SW480 (cell line): Measurements from ENCODE around the gene ERCC6L2.

ENCODE experiments used
- DNase-seq: peaks from one replicate; pipeline ENCODE4 v3.0.0-alpha.2; 2016; ENCODE audit warnings: low spot score

ERCC6L2 gene, protein sequence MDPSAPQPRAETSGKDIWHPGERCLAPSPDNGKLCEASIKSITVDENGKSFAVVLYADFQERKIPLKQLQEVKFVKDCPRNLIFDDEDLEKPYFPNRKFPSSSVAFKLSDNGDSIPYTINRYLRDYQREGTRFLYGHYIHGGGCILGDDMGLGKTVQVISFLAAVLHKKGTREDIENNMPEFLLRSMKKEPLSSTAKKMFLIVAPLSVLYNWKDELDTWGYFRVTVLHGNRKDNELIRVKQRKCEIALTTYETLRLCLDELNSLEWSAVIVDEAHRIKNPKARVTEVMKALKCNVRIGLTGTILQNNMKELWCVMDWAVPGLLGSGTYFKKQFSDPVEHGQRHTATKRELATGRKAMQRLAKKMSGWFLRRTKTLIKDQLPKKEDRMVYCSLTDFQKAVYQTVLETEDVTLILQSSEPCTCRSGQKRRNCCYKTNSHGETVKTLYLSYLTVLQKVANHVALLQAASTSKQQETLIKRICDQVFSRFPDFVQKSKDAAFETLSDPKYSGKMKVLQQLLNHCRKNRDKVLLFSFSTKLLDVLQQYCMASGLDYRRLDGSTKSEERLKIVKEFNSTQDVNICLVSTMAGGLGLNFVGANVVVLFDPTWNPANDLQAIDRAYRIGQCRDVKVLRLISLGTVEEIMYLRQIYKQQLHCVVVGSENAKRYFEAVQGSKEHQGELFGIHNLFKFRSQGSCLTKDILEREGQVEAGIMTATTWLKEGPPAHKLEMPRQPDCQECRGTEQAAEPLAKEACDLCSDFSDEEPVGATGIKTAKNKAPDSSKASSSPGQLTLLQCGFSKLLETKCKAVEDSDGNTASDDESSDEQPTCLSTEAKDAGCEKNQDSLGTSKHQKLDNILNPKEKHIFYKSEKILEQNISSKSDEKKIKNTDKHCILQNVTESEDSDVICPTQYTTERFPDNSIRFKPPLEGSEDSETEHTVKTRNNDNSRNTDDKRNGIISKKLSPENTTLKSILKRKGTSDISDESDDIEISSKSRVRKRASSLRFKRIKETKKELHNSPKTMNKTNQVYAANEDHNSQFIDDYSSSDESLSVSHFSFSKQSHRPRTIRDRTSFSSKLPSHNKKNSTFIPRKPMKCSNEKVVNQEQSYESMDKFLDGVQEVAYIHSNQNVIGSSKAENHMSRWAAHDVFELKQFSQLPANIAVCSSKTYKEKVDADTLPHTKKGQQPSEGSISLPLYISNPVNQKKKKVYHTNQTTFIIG (N-terminal part only)

DNA sequence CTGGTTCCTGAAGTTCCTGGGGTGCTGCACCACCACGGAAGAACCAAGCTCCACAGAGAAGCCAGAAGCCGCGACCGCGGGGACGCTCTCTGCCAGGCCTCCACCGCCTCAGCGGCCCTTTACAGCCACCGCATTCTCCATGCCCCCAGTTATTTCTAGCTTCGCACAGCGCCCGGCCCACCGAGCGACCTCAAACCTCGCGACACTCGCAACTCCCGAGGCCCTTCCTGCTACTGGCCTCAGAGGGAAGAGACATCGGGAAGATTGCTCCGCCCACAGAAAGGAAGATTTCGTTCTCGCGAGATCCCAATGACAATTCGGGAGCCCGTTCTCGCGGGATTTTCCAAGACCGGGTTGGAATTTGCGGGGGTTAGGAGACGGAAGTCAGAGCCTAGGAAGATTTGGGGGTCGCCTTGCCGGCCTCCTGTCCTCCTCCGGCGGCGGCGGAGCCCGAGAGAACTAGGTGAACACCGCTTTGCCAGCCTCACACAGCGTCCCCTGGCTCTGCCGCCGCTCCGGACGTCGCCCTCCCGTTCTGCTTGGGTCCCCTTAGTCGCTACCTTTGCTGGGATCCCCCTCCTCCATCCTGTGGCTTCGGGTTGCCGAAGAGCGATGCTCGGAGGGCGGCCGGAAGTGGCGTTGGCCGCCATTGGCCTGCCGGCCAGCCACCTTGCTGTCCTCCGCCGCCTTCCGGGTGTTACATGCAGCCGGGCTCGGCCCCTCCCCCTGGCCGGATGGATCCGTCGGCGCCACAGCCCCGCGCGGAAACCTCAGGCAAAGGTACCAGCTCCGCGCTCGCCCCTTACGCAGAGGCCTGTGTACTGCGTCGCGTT is at the start of gene ERCC6L2:
Gene ERCC6L2 (plus strand): TSS at position 387 of the 833 bp plus-strand sequence. CDS start 348 bp downstream, at position 735.
- peak; percentile 97 for DNase-seq

DNA sequence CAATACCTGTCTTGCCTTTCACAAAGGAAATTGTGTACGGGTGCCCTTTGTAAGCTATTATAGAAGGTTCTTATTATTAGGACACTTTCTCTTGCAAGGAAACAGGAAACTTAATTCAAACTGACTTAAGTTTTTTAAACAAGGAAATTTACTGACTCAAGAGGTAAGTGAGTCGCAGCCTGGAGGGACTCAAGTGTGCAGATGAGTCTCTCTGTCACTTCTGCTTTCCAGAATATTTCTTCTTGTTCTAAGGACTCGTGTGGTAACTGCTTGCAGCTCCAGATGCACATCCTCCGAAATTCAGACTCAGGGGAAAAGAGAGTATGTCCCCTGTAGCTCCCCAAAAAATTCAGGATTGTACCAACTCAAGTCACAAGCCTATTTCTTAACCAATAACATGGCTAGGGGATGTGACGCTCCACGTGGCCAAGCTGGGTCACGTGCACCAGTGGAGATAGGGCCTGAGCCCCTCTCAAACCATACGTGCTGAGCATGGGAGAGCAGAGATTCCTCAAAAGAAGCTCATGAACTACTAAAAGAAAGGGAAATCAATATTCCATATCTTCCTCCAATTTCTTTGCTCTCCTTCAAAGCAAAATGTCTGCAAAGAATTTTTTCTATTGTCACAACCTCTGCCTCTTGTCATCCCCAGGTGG is 49.2 kb upstream of the ERCC6L2 start:
- DNase-seq = no peak

DNA sequence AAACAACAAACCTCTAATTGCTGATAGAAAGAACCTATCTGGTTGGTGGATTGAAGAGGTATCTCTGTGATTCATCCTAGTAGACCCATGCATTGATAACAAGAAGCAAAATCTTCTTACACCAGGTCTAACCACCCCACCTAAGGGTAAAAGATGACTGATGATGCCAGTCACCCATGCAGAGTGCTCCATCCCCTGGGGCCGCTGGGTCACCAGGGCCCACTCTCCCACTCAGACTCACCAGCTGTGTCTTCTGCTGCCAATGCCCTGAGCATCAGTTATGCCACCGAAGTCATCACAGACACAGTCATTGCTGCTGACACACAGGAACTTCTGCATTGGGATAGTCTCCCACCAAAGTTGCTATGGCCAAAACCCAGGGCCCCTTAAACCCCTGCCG is 44.7 kb upstream of the ERCC6L2 start:
- DNase-seq = no peak

DNA sequence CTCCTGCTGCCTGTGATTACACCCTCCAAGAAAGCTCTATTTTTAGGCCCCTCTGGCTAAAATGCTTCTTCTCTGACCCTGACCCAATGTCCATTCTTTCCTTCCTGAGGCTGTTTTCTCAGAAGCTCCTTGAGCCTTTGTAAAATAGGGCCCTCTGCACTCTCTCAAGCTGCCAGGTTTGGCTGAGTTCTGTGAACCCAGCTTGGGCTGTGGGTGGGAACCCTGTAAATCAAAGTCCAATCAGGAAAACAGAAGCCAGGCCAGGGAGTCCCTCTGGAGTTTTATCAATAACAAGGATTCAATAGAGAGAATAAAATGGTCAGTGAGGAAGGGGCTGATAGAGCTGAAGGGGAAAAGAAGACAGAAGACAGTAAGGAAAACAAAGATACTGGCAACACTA is 43.7 kb upstream of the ERCC6L2 start:
- no peak for DNase-seq

DNA sequence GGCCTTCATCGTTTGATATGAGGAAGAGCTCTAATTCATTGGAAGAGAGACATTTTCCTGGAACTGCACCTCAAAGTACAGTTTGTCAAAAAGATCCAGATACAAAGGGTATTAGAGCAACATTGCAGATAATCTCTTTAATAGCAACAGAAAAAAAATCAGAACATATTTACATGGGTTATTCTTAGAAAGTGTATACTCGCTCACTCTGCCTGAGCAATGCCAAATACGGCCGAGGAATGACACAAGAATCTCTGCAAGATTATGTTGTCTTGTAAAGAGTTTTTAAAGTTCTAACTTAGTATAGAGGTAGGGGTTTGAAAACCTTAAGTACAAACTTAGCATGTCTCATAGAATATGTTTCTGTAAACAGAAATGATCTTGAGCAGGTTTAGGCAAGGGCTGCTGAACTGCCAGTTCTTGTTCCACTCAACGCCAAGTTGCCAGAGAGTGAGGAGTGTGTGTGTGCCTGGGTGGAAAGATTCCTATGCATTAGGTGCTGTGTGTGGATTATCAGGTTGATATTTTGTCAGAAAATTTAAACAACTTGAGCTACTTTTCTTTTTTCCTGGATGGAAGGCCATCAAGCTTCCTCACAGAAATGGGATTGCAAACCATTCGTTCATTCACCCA is 41.8 kb upstream of the ERCC6L2 start:
- DNase-seq = no peak

DNA sequence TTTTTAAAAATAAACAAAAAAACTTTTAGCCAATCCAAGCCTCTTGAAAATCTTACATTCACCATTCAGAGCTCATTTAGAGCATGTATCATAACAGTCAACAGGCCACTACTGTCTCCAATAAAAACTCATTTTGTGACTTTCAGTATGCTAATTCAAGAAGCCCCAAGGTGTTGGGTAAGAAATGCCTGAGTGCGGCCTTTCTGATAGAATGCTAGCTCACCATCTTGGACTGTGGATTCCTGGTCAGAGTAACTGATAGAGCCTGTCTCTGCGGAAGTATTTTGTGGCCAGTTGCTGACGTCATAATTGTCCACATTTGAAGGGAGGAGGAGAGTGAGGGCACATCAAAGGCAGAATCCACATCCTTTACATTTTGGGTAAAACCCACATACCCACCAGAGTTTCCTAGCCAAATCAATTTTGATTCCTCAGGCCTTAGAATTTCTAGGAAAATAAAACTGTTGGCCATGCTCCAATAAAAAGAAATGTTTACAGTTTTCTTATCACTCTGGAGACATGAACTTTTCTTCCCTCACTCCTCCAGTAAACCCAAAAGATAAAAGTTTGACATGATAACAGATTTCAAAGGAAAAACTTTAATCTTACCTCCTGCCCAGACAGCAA is 41.1 kb upstream of the ERCC6L2 start:
- peak; percentile 80 for DNase-seq

DNA sequence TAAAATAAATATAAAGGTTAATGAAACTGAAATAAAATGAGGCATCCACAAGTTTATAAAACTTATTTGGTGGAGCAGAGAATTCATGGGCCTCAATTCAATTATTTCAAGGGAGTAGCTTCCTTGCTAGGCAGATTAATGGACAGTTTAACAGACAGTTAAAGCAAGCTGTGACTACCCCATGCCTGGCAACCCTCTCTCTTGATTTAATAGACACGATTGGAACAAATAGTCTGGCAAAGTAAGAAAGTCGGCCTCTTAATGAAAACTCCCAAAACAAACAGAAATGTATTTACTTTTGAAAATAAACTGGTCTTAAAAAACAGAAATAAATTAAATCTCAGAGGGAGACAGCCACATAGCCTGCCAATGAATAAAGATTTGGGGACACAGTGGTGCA is 40.1 kb upstream of the ERCC6L2 start:
- DNase-seq = no peak

DNA sequence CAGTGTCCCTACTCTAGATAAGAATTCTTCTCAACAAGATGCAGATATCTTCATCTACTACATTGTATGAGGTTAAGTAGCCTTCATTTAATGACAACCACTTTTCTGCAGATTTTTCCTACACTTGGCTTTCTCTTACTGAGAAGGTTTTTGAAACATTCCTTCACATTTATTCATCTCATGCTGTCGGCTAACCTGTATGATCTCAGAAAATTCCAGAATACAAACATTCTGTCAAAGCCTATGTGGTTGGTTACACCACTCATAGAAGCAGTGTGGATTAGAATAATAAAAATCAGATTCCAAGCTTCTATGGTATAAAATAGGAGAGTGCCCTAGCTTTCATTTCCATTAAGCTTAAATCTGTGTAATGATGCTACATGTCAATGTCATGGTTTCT is 39.4 kb upstream of the ERCC6L2 start:
- no peak for DNase-seq

DNA sequence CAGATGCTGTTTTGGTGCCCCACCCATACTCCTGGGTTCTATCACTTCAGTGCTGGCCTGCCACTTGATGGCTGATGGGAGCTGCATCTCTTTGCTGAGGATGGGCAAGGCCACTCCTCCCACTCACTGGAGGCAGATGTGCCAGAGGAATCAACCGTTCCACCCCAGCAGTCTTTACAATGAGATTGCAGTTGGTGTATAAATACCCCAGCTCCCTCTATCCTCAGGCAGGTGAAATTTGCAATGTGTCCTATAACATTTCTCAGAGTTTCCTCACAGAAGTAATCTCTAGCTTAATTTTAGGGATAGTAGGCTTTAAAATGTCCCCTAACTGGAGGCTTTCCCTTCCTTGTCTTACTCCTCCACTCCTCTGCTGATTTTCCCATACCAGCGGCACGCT is 36.5 kb upstream of the ERCC6L2 start:
- no peak for DNase-seq

DNA sequence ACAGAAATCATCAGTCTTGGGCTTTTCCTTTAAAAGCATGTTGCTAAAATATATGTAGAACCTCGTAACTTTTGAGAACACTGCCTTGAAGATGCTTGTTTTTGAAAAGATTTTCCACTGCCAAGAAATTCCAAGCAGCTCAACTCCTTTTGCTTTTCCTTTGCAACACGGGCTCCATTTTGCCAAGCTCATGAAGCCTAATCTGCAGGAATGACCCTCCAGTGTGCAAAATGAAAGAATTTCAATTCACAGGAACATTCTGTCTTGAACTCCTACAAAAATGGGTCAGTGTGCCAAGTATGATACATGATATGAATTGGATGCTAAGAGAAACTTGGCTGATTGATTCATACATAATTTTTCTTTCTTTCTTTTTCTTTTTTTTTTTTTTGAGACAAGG is 35.4 kb upstream of the ERCC6L2 start:
- DNase-seq = no peak

DNA sequence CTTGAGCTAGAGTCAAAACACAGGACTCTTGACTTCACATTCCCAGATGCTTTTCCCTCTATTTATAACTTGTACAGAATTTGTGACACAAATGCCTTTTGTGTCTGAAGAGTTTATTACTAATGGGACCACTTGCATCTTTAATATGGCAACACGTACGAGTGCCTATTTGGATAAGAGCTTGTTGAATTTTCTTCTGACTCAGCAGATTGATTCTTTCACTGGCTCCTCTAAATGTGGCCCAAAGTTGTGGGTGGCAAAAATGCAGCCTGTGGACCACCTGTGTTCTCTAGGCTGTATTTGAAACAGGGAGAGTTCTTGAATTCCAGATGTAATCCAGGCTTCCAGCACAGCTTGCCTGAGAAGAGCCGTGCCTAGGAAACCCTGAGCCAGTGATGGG is 34.1 kb upstream of the ERCC6L2 start:
- DNase-seq = no peak

DNA sequence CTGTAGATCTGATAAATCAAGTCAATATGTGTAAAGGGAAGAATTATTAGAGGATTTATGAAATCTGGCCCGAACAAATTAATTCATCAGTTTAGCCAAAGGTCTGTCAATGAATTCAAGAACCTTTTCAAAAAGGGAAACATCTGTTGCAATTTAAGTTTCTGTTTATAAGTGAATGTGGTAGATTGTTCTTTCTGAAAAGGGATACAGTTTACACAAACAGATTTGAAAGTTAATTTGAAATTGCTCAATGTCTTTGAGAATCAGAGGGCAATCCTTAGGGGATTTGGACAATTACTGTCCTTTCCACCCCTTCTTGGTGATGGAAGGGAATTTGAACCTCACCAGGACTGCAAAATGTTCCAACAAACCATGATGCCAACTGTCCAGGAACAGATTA is 29.7 kb upstream of the ERCC6L2 start:
- DNase-seq = no peak

DNA sequence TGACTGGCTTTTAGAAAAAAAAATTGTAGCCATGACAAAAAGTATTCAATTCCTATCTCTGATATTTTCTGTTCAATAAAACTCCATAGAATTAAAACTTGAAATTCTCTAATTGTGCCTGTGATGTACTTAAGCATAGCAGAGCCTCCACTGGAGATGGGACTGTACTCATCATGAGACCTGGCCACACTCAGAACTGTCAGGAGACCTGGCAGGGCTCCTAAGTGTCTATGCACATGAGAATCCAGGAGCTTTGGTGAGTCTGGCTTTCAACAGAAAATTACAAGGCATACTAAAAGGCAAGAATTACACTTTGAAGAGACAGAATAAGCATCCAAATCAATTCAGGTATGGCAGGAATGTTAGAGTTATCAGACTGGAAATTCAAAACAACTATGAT is 26.7 kb upstream of the ERCC6L2 start:
- no peak for DNase-seq

DNA sequence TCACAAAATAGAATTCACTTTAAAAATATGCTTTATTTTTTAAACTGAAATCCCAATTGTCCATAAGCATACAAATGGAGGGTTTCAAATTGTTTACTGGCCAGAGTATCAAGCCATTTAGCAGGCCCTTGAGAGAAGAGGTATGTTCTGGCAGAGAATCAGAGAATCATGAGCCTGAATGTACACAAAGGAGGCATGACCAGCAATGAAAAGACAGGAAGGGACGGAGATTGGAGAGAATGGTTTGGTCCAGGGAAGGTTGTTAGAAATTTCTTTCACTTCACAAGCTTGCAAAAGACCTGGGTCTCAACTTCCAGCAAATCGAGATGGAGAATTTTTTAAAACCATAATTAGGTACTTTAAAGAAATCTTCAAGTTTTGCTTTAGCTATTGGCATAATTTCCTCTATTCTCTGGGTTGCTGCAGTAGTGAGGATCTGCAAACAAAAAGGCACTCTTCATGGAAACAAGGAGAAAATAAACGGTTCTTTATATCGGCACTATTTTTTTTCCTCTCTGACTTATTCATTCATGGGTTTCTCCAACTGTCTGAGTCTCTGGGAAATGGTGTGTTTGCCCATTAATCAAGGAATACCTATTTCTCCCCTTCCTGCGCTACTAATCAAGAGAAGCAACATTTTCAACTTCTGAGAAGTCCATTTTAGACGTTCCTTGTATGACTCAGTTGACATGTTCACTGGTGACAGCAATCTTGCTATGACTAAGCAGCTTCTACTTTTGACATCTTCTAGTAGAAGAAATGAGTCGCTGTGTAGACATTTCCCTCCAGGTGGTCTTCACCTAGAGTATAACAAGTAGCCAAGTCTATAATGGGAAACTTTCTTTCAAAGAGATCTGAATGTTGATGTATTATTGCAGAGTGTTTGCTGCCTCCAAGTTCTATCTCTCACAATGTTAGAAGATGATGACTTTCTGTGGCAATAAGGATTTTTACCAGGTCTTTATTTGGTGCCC is 23.1 kb upstream of the ERCC6L2 start:
- peak; percentile 6 for DNase-seq

DNA sequence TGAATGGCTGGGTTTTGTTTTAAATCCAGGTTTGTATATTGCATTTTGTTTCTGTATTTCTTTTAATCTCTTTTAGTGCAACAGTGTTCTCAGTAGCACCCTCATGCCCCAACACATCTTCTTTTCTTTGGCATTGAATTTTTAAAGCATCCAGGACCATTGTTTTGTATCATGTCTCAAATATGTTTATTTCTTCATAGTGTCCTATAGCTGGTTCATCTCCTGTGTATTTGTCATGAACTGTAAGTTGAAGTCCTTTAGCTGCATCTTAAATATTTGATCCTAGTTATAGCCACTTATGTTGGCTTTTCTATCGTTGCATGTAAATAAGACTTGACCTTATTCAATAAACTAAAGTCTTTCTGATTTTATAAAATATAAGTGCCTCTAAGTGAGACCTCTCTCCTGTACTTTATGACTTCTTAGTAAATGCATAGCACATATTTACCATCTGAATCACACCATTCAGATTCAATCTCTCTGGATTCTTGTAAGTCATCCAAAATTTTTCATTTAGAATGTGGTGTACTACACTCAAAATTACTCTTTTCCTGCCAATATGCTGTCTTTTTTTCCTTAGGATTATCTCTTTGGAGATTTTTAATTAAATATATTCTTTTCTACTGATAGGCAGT is 21.0 kb upstream of the ERCC6L2 start:
- DNase-seq = no peak

DNA sequence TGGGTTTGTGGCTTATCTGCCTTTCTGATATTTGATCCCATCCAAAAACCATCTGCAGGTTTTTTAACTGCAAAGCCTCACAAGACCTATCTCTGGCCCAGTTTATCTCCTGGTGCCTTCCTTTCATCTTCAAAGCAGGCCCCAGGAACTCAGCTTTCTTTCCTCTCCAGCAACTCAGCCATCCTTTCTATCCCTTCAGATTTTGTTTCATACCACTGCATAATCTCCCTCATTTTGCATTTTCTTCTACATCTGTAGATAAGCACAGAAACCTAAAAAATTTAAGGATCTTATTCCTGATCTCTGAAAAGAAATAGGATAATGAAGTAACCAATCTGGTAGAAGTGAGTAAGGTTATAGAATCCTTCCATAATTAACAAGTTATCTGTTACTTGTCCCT is 19.5 kb upstream of the ERCC6L2 start:
- no peak for DNase-seq

DNA sequence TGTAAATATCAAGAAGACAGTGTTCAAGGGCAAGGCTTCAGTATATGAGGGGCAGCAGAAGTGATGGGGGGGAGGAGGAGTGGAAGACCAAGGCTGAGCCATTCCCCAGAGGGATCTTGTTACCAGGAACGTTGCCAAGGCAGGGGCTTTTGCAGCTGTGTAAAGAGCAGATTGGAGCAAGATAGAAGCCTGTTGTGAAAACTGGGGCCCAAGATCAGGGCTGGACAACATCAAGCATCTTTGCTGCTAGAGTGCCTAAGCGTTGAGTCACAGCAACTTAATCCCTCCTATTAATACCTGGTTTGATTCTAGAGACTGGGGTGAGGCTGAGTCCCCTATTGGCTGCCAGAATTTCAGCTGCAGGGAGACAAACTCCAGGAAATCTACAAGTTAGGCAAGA is 18.4 kb upstream of the ERCC6L2 start:
- DNase-seq = no peak

DNA sequence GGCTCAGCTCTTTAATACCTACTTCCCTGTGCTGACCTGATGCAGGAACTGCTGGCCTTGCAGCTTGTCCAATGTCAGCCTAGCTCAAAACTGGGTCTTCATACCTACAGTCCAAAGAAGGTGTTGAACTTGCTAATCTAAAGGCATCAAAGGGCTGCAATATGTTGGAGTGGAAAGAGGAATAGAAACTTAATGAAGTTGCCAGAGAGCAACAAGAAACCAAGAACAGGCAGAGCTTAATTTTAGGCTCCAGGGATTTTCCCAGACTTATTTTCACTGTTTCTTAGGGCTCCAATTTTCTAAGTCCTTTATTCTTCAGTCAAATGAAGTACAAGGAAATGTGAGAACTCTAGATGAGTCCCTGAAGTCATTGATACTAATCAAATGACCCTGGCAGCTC is 17.6 kb upstream of the ERCC6L2 start:
- no peak for DNase-seq
